GM12891 (cell line): Measurements from ENCODE around the gene RBM34.

Experiments
- POLR2A ChIP-seq: IDR thresholded peaks from 2 replicates; pipeline ENCODE4 v1.6.1; 2011; ENCODE audit warnings: low read depth, low read length, control low read depth
- POLR2AphosphoS5 ChIP-seq: IDR thresholded peaks from 2 replicates; pipeline ENCODE4 v1.6.1; 2011; ENCODE audit warnings: low read depth, low read length, control low read depth

- TF ChIP-seq POLR2A = no peak
- TF ChIP-seq POLR2AphosphoS5 = no peak
Observed at GRCh38 chr1:235122348-235122747, 38.7 kb downstream of the RBM34 start.
